HepG2 (cell line): ENCODE results near the gene ZBP1. TPM values are rescaled to one million over a fixed set of nuclear protein-coding genes. Genes with fewer than 3 reads are reported as not detected.

Experiments used
- ARNT ChIP-seq: fragments of 450-650 bp; IDR thresholded peaks from 2 replicates; pipeline ENCODE4 v1.6.1; 2017
- ATF2 ChIP-seq: sonication (generic); formaldehyde crosslinking; IDR thresholded peaks from 2 replicates; pipeline ENCODE4 v1.4.0; 2020; ENCODE audit warnings: missing genetic modification reagents
- ATF7 ChIP-seq, 2 experiments: fragments of 450-650 bp in 1 of 2; sonication (generic) in 1 of 2; formaldehyde crosslinking in 1 of 2; IDR thresholded peaks; 2 replicates each; pipeline versions ENCODE4 v1.4.0 to v1.6.1; 2016 to 2020; ENCODE audit warnings: antibody characterized with exemption in 1 of 2, mild to moderate bottlenecking in 1 of 2, missing genetic modification reagents in 1 of 2
- CEBPB ChIP-seq: IDR thresholded peaks from 2 replicates; pipeline ENCODE4 v1.6.1; 2011; ENCODE audit warnings: low read depth, low read length, improper control_type of control experiment, borderline replicate concordance
- CERS6 ChIP-seq: sonication (generic); formaldehyde crosslinking; IDR thresholded peaks from 2 replicates; pipeline ENCODE4 v1.5.0; 2020; ENCODE audit warnings: missing genetic modification reagents
- ELF1 ChIP-seq: sonication (generic); formaldehyde crosslinking; IDR thresholded peaks from 2 replicates; pipeline ENCODE4 v1.4.0; 2020; ENCODE audit warnings: missing genetic modification reagents
- HES4 ChIP-seq: sonication (generic); formaldehyde crosslinking; IDR thresholded peaks from 2 replicates; pipeline ENCODE4 v1.9.0; 2021; ENCODE audit warnings: mild to moderate bottlenecking, missing genetic modification reagents, borderline replicate concordance
- MEF2D ChIP-seq: sonication (generic); formaldehyde crosslinking; IDR thresholded peaks from 2 replicates; pipeline ENCODE4 v1.5.1; 2020; ENCODE audit warnings: mild to moderate bottlenecking, missing genetic modification reagents
- MIER3 ChIP-seq: IDR thresholded peaks from 2 replicates; pipeline ENCODE4 v1.6.1; 2016; ENCODE audit warnings: missing compliant biosample characterization, borderline replicate concordance
- MTF1 ChIP-seq: sonication (generic); formaldehyde crosslinking; IDR thresholded peaks from 2 replicates; pipeline ENCODE4 v1.5.0; 2020; ENCODE audit warnings: missing genetic modification reagents
- NBN ChIP-seq: fragments of 450-650 bp; conservative IDR thresholded peaks from 2 replicates; pipeline ENCODE4 v1.6.1; 2017
- NFYC ChIP-seq: IDR thresholded peaks from 2 replicates; pipeline ENCODE4 v1.6.1; 2016; ENCODE audit warnings: missing genetic modification reagents, missing compliant biosample characterization
- RFXAP ChIP-seq: sonication (generic); formaldehyde crosslinking; IDR thresholded peaks from 2 replicates; pipeline ENCODE4 v1.4.0; 2020; ENCODE audit warnings: missing genetic modification reagents, borderline replicate concordance
- SUZ12 ChIP-seq: fragments of 150-350 bp; IDR thresholded peaks from 2 replicates; pipeline ENCODE4 v1.6.1; 2014; ENCODE audit warnings: low read depth, low read length
- U2AF2 ChIP-seq: fragments of 200-400 bp; formaldehyde crosslinking; IDR thresholded peaks from 2 replicates; pipeline ENCODE4 v1.6.1; 2017; ENCODE audit warnings: low read depth, mild to moderate bottlenecking, low read length
- ZBTB34 ChIP-seq: sonication (generic); formaldehyde crosslinking; IDR thresholded peaks from 2 replicates; pipeline ENCODE4 v1.8.0; 2022; ENCODE audit warnings: mild to moderate bottlenecking, missing genetic modification reagents
- ZMYM3 ChIP-seq: sonication (generic); formaldehyde crosslinking; IDR thresholded peaks from 2 replicates; pipeline ENCODE4 v1.5.1; 2020; ENCODE audit warnings: mild to moderate bottlenecking, missing genetic modification reagents
- ZNF276 ChIP-seq: sonication (generic); formaldehyde crosslinking; IDR thresholded peaks from 2 replicates; pipeline ENCODE4 v1.4.0; 2020; ENCODE audit warnings: mild to moderate bottlenecking, low read depth, missing genetic modification reagents
- ZNF292 ChIP-seq: sonication (generic); formaldehyde crosslinking; IDR thresholded peaks from 2 replicates; pipeline ENCODE4 v1.8.1; 2022; ENCODE audit warnings: mild to moderate bottlenecking, low read depth, missing genetic modification reagents, borderline replicate concordance
- ZNF33A ChIP-seq: sonication (generic); formaldehyde crosslinking; IDR thresholded peaks from 2 replicates; pipeline ENCODE4 v1.5.1; 2020; ENCODE audit warnings: missing genetic modification reagents, mild to moderate bottlenecking, moderate library complexity, borderline replicate concordance
- ZNF501 ChIP-seq: sonication (generic); formaldehyde crosslinking; IDR thresholded peaks from 2 replicates; pipeline ENCODE4 v1.5.1; 2020; ENCODE audit warnings: mild to moderate bottlenecking, moderate library complexity, missing genetic modification reagents
- ZNF556 ChIP-seq: sonication (generic); formaldehyde crosslinking; IDR thresholded peaks from 2 replicates; pipeline ENCODE4 v1.4.0; 2020; ENCODE audit warnings: mild to moderate bottlenecking, missing genetic modification reagents, borderline replicate concordance
- ZNF570 ChIP-seq: sonication (generic); formaldehyde crosslinking; IDR thresholded peaks from 2 replicates; pipeline ENCODE4 v1.4.0; 2020; ENCODE audit warnings: mild to moderate bottlenecking, missing genetic modification reagents, borderline replicate concordance
- ZNF709 ChIP-seq: sonication (generic); formaldehyde crosslinking; IDR thresholded peaks from 2 replicates; pipeline ENCODE4 v1.5.0; 2020; ENCODE audit warnings: mild to moderate bottlenecking, missing genetic modification reagents
- ZNF768 ChIP-seq: sonication (generic); formaldehyde crosslinking; IDR thresholded peaks from 2 replicates; pipeline ENCODE4 v1.4.0; 2020; ENCODE audit warnings: missing genetic modification reagents
- polyA plus RNA-seq, 8 experiments: library from polyadenylated mRNA; depleted of rRNA in 3 of 8; stranded (reverse) in 7 of 8; unstranded in 1 of 8; fragments of >200 nt; fragmentation: Illumina TruSeq in 4 of 8; extraction: Trizol in 4 of 8; gene quantifications; 2 replicates each; pipeline versions ENCODE4 v1.2.1 to v1.2.3, GENCODE V29; 2011 to 2016; ENCODE audit warnings: low read depth in 4 of 8, missing spikeins in 1 of 8, mixed read lengths in 1 of 8; ENCODE audit not compliant: insufficient read depth in 1 of 8
- total RNA-seq, 5 experiments: library from RNA; depleted of rRNA; stranded (reverse); fragments of >200 nt; fragmentation: Illumina TruSeq; extraction: Trizol; gene quantifications; 2 replicates each; pipeline ENCODE4 v1.2.3, GENCODE V29; 2016; ENCODE audit warnings: low read depth in 1 of 5
- TF ChIP-seq, protein P1 (sequence below): IDR thresholded peaks from 2 replicates; pipeline ENCODE4 v1.6.1; 2016

Gene ZBP1
- total and polyA plus RNA-seq, 2 of the 13 experiments (the other 11 are each of a cell fraction or from before 2014, with no cell fraction given), result not detected

GRCh38 chr20:57589123-57589727, 31.0 kb downstream of the ZBP1 start (continued):
- peak; percentile 1; the same call in 1 of the 2 replicates for TF ChIP-seq MEF2D (CRISPR knock-in tag)
- TF ChIP-seq ZNF292 (CRISPR knock-in tag), result peak; percentile 2; the same call in 1 of the 2 replicates
- no peak for TF ChIP-seq NBN
- TF ChIP-seq MIER3 (CRISPR knock-in tag), result no peak
- 0 out of 2 replicates have a peak, but pooled peaks have one; percentile 35 for TF ChIP-seq HES4 (CRISPR knock-in tag)
- TF ChIP-seq U2AF2, result no peak
- TF ChIP-seq ZNF556 (CRISPR knock-in tag), result no peak
- no peak for TF ChIP-seq ZBTB34 (CRISPR knock-in tag)
- no peak for TF ChIP-seq ZNF570 (CRISPR knock-in tag)
- no peak for TF ChIP-seq ZNF709
- TF ChIP-seq ZNF276, result 0 out of 2 replicates have a peak, but pooled peaks have one; percentile 66
- TF ChIP-seq ZMYM3 (CRISPR knock-in tag), result peak; percentile 92
- TF ChIP-seq CERS6 (CRISPR knock-in tag), result no peak
- TF ChIP-seq ZNF501, result no peak
- no peak for TF ChIP-seq ZNF33A (CRISPR knock-in tag)
- TF ChIP-seq ELF1 (CRISPR knock-in tag), result no peak
- no peak for TF ChIP-seq ATF2 (CRISPR knock-in tag)
- TF ChIP-seq NFYC (CRISPR knock-in tag), result no peak
- no peak for TF ChIP-seq MTF1
- no peak for TF ChIP-seq SUZ12
- no peak for TF ChIP-seq CEBPB
- TF ChIP-seq RFXAP (CRISPR knock-in tag), result no peak
- TF ChIP-seq ARNT, result no peak
- 0 out of 2 replicates have a peak, but pooled peaks have one; percentile 10 for TF ChIP-seq ZNF768 (CRISPR knock-in tag)
- TF ChIP-seq, protein P1, sequence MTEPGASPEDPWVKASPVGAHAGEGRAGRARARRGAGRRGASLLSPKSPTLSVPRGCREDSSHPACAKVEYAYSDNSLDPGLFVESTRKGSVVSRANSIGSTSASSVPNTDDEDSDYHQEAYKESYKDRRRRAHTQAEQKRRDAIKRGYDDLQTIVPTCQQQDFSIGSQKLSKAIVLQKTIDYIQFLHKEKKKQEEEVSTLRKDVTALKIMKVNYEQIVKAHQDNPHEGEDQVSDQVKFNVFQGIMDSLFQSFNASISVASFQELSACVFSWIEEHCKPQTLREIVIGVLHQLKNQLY, result no peak
- TF ChIP-seq ATF7 (IDR thresholded peaks at IDR 0.05), result no peak
- TF ChIP-seq ATF7 (CRISPR knock-in tag; IDR thresholded peaks at IDR 0.05), result no peak; the same call in 1 of the 2 replicates
